ENCODE data around the gene ULBP3.
"Not testable (repeated sequence)": the region's sequence is repeated elsewhere in the genome, so short reads cannot be mapped to it uniquely, and the experiment has no call there.

ULBP3 gene

DNA sequence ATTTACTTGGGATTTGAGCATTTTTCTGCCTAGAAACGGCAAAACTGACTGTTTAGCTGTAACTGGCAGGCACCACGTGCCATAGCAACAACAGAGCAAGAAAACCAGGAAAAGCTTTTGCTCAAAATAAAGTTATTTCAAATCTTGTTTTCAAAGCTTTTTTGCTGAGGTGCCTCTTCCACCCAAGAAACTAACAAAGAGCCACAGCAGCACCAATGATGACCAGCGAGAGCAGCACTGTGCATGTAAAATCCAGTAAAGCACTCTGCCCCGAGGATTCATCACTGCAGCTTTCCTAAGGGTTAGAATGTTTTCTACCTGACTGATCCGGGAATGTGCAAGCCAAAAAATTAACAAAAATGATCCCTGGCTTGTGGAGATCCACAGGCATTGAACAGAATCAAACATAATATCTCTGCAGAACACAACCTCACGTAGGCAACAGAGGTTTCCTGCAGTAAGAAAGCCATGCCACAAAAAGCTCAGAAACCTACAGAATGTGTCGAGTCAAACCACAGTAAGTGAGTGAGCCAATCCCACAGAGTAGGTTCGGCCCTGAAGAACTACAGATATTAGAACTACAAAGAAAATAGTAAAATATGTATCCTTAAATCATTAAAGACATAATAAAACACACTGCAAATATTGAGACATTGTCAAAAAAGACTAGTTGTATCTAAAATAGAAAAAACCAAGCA lies 7.4 kb upstream of the ULBP3 start:
- FAIRE-seq = no peak
- no peak for DNase-seq (ENCODE audit: low spot score)

- FAIRE-seq = no peak
- DNase-seq (ENCODE audit: low spot score) = no peak
Observed at GRCh38 chr6:150075034-150075421, 6.1 kb upstream of the ULBP3 start.

- not testable (repeated sequence) for DNase-seq (ENCODE audit: low spot score); FAIRE-seq
Observed at GRCh38 chr6:150074396-150075033, 5.6 kb upstream of the ULBP3 start.

- DNase-seq (ENCODE audit: low spot score) (peak; percentile 52), FAIRE-seq (no peak)
Observed at GRCh38 chr6:150072201-150072600, 3.3 kb upstream of the ULBP3 start.

GRCh38 chr6:150070236-150070818 lies 1.4 kb upstream of the ULBP3 start:
- DNase-seq (ENCODE audit: low spot score) (no peak), FAIRE-seq (no peak)

- DNase-seq (ENCODE audit: low spot score) = no peak
- no peak for FAIRE-seq
Observed at GRCh38 chr6:150069706-150070105, 785 bp upstream of the ULBP3 start.

DNA sequence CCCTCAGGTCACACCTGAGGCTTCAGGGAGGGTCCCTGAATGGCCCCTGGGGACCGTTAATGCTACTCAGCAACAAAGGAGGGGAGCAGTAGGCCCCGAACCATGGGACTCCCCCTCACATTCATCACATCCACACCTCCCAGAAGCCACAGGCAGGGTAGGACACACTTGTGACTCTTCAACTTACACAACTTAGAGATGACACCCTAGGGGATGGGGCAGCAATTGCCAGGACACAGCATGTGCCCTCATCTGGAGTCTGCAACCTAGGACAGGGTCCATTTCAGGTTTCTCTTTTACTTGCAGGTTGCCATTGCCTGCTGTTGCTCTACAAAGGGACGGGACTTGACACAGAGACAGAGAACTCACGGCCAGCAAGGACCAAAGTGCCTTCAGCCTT lies 770 bp downstream of the ULBP3 start:
- no peak for DNase-seq (ENCODE audit: low spot score)

DNA sequence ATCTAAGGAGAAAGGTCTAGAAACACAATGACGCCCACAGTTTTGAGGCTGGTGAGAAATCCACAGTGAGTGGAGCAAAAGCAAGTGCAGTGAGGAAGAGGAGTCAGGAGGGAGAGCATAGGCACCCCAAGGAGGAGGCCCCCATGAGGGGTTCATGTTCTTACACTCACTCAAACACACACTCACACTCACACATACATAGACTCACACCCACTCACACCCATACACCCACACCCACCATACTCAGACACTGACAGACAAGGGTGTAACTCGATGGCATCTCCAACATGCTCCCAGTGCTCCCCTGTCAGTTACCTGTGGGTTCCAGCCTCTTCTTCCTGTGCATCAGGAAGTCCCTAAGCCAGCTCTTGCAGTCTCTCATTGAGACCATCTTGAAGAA lies 3.8 kb downstream of the ULBP3 start:
- no peak for DNase-seq (ENCODE audit: low spot score)
- FAIRE-seq = no peak

More for the DNA sequence above, 770 bp downstream of the ULBP3 start:
- no peak for FAIRE-seq

DNA sequence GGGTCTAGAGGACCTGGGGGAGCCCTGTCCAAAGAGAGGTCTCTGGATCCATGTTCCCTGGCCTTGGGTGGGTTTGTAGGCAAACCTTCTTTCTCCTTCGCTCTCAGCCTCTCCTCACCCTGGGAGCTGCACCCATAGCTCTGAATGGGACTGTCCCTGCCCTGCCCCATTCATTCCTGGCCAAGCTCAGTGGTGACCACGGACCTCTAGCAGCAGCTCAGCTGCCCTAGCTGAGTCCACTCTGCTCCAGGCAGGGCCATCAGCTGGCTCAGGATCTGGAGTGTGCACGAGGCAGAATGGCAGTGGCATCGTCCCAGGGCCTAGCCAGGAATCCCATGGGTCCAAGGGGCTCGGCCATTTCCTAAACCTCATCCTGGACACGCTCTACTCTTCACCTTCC lies 5.3 kb downstream of the ULBP3 start:
- FAIRE-seq (no peak), DNase-seq (ENCODE audit: low spot score) (no peak)

- DNase-seq (ENCODE audit: low spot score); FAIRE-seq: not testable (repeated sequence)
Observed at GRCh38 chr6:150059973-150060372, 8.9 kb downstream of the ULBP3 start.

- FAIRE-seq (no peak), DNase-seq (ENCODE audit: low spot score) (no peak)
Observed at GRCh38 chr6:150058986-150059385, 9.9 kb downstream of the ULBP3 start.

DNA sequence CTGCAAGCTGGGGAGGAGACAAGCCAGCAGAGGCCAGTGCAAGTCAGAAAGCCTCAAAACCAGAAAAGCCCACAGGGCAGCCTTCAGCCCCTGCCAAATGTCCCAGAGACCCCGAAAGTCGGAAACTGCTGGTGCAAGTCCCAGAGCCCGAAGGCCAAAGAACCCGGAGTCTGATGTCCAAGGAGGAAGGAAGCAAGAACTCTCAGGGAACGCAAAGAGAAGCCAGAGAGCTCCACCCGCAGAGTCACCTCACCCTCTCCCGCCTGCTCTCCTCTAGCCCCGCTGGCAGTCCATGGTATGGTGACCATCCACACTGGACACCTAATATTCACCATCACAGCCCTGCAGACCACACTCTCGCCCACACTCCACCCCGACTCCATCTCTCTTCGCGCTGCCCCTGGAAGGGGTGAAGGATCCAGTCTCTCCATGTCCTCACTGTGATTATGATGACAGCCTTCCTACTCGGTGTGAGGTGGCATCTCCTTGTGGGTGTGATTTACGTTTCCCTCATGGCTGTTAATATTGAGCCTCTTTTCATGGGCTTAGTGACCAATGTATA lies 10.6 kb downstream of the ULBP3 start:
- DNase-seq (ENCODE audit: low spot score) = no peak
- FAIRE-seq = no peak

- FAIRE-seq = no peak
- DNase-seq (ENCODE audit: low spot score) = no peak
Observed at GRCh38 chr6:150057501-150057951, 11.4 kb downstream of the ULBP3 start.

GRCh38 chr6:150056916-150057315 lies 12.0 kb downstream of the ULBP3 start:
- FAIRE-seq = no peak
- no peak for DNase-seq (ENCODE audit: low spot score)

GRCh38 chr6:150056156-150056555 lies 12.8 kb downstream of the ULBP3 start:
- FAIRE-seq (no peak), DNase-seq (ENCODE audit: low spot score) (no peak)

GRCh38 chr6:150055131-150055530 lies 13.8 kb downstream of the ULBP3 start:
- no peak for FAIRE-seq

GRCh38 chr6:150053450-150053849 lies 15.5 kb downstream of the ULBP3 start:
- no peak for DNase-seq (ENCODE audit: low spot score)
- FAIRE-seq = no peak

More at GRCh38 chr6:150055131-150055530, 13.8 kb downstream of the ULBP3 start:
- DNase-seq (ENCODE audit: low spot score) = no peak

DNA sequence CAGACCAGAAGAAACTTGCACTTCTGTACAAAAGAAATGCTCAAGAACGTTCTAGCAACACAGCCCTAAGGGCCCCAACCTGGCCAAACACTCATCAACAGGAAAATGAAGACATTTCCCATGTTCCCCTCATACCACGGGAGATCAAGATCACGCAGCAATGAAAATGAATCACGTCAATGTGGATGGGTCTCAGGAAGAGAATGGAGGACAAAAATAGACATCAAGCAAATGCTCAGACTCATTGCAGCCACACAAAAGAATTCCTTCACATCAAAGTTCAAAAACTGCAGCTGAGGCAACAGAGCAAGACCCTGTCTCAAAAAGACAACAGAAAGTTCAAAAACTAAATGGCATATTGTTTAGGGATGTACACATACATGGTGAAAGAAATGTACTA lies 18.1 kb downstream of the ULBP3 start:
- FAIRE-seq (no peak), DNase-seq (ENCODE audit: low spot score) (no peak)

GRCh38 chr6:150048099-150048498 lies 20.8 kb downstream of the ULBP3 start:
- DNase-seq (ENCODE audit: low spot score) (no peak), FAIRE-seq (no peak)

DNA sequence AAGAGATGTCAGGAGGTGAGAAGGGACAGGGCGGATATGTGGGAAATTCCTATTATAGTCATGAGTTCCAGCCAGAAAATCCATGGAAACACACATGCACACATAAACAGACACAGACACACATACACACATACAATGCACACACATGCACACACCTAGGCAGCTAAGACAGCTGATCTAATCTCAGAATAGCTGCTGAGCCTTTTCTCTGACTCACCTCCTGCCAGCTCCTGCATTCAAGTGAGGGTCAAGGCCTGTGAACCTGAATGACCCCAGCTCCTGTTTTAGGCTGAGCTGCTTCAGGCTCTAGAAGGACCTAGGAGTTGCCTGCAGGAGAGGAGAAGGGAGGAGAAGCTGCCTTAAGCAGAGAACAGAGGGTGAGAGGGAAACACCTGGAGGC lies 22.0 kb downstream of the ULBP3 start:
- no peak for DNase-seq (ENCODE audit: low spot score)
- no peak for FAIRE-seq

- no peak for DNase-seq (ENCODE audit: low spot score)
- FAIRE-seq = no peak
Observed at GRCh38 chr6:150044621-150045145, 24.2 kb downstream of the ULBP3 start.
